ES-I3 (cell line): ENCODE measurements around the gene TTC28.
"Not testable (repeated sequence)": the region's sequence is repeated elsewhere in the genome, so short reads cannot be mapped to it uniquely, and the experiment has no call there.

Experiments used
- H3K36me3 ChIP-seq: 2 replicates; pipeline ENCODE4 v1.6.1; 2013; ENCODE audit warnings: mild to moderate bottlenecking, low read length, control low read depth, moderate library complexity; ENCODE audit not compliant: insufficient read depth
- H3K4me1 ChIP-seq: 2 replicates; pipeline ENCODE4 v1.6.1; 2013; ENCODE audit warnings: mild to moderate bottlenecking, control low read depth, low read length; ENCODE audit not compliant: insufficient read depth
- H3K9ac ChIP-seq: 2 replicates; pipeline ENCODE4 v1.6.1; 2013; ENCODE audit warnings: low read depth, mild to moderate bottlenecking, low read length, moderate library complexity
- H3K9me3 ChIP-seq: 2 replicates; pipeline ENCODE4 v1.6.1; 2013; ENCODE audit warnings: mild to moderate bottlenecking, low read length, moderate library complexity; ENCODE audit not compliant: control insufficient read depth, insufficient read depth

TTC28 gene

GRCh38 chr22:28105413-28105812 lies 574.2 kb downstream of the TTC28 start:
- H3K4me1 ChIP-seq, result 0 out of 2 replicates have a peak, but pooled peaks cover 4% of the 10 kb centered on the region
- no peak overlapping the region for H3K9ac ChIP-seq
- H3K9me3 ChIP-seq, result no peaks in the 10 kb centered on the region
- H3K36me3 ChIP-seq, result no peaks in the 10 kb centered on the region; the same call in 1 of the 2 replicates

GRCh38 chr22:28103596-28103995 lies 576.0 kb downstream of the TTC28 start:
- H3K36me3 ChIP-seq, result no peaks in the 10 kb centered on the region; the same call in 1 of the 2 replicates
- no peaks in the 10 kb centered on the region for H3K9me3 ChIP-seq
- H3K9ac ChIP-seq, result no peak overlapping the region
- 0 out of 2 replicates have a peak, but pooled peaks cover under 1% of the 10 kb centered on the region for H3K4me1 ChIP-seq

- Histone ChIP-seq H3K36me3 (no peaks in the 10 kb centered on the region; the same call in 1 of the 2 replicates), H3K9me3 (no peaks in the 10 kb centered on the region), H3K4me1 (no peaks in the 10 kb centered on the region), H3K9ac (no peak overlapping the region)
Measured at GRCh38 chr22:28102151-28102812, 577.4 kb downstream of the TTC28 start.

- Histone ChIP-seq H3K4me1 (no peaks in the 10 kb centered on the region), H3K9me3 (no peaks in the 10 kb centered on the region), H3K9ac (no peak overlapping the region), H3K36me3 (no peaks in the 10 kb centered on the region; the same call in 1 of the 2 replicates)
Measured at GRCh38 chr22:28097627-28098026, 582.0 kb downstream of the TTC28 start.

GRCh38 chr22:28096161-28096560 lies 583.5 kb downstream of the TTC28 start:
- H3K36me3 ChIP-seq, result no peaks in the 10 kb centered on the region
- H3K9ac ChIP-seq, result no peak overlapping the region
- no peaks in the 10 kb centered on the region for H3K4me1 ChIP-seq
- no peaks in the 10 kb centered on the region for H3K9me3 ChIP-seq

GRCh38 chr22:28095316-28096095 lies 584.1 kb downstream of the TTC28 start:
- no peaks in the 10 kb centered on the region for H3K36me3 ChIP-seq
- no peaks in the 10 kb centered on the region for H3K4me1 ChIP-seq
- no peaks in the 10 kb centered on the region for H3K9me3 ChIP-seq
- no peak overlapping the region for H3K9ac ChIP-seq

- Histone ChIP-seq H3K9ac (no peak overlapping the region), H3K9me3 (no peaks in the 10 kb centered on the region), H3K36me3 (no peaks in the 10 kb centered on the region)
Measured at GRCh38 chr22:28094771-28095170, 584.9 kb downstream of the TTC28 start.

GRCh38 chr22:28093711-28094110 lies 585.9 kb downstream of the TTC28 start:
- Histone ChIP-seq H3K9ac (no peak overlapping the region), H3K9me3 (no peaks in the 10 kb centered on the region), H3K4me1 (no peaks in the 10 kb centered on the region), H3K36me3 (no peaks in the 10 kb centered on the region)

More at GRCh38 chr22:28094771-28095170, 584.9 kb downstream of the TTC28 start:
- no peaks in the 10 kb centered on the region for H3K4me1 ChIP-seq

- Histone ChIP-seq H3K9me3 (no peaks in the 10 kb centered on the region), H3K4me1 (no peaks in the 10 kb centered on the region), H3K9ac (no peak overlapping the region), H3K36me3 (no peaks in the 10 kb centered on the region)
Measured at GRCh38 chr22:28091486-28091885, 588.2 kb downstream of the TTC28 start.

- not testable (repeated sequence) for H3K4me1 ChIP-seq, H3K36me3 ChIP-seq, H3K9ac ChIP-seq, H3K9me3 ChIP-seq
Measured at GRCh38 chr22:28089541-28089940, 590.1 kb downstream of the TTC28 start.

- Histone ChIP-seq H3K9me3 (no peaks in the 10 kb centered on the region), H3K4me1 (no peaks in the 10 kb centered on the region), H3K36me3 (no peaks in the 10 kb centered on the region), H3K9ac (no peak overlapping the region)
Measured at GRCh38 chr22:28077166-28077565, 602.5 kb downstream of the TTC28 start.

- Histone ChIP-seq H3K9ac (no peak overlapping the region), H3K9me3 (no peaks in the 10 kb centered on the region), H3K36me3 (no peaks in the 10 kb centered on the region), H3K4me1 (no peaks in the 10 kb centered on the region)
Measured at GRCh38 chr22:28075358-28075981, 604.2 kb downstream of the TTC28 start.

- Histone ChIP-seq H3K9me3 (no peaks in the 10 kb centered on the region), H3K9ac (no peak overlapping the region), H3K4me1 (no peaks in the 10 kb centered on the region), H3K36me3 (no peaks in the 10 kb centered on the region)
Measured at GRCh38 chr22:28074526-28074925, 605.1 kb downstream of the TTC28 start.

- Histone ChIP-seq H3K36me3 (no peaks in the 10 kb centered on the region), H3K9me3 (no peaks in the 10 kb centered on the region), H3K4me1 (no peaks in the 10 kb centered on the region), H3K9ac (no peak overlapping the region)
Measured at GRCh38 chr22:28072066-28072465, 607.6 kb downstream of the TTC28 start.

- no peaks in the 10 kb centered on the region for H3K36me3 ChIP-seq
- no peaks in the 10 kb centered on the region for H3K4me1 ChIP-seq
- H3K9ac ChIP-seq, result no peak overlapping the region
- no peaks in the 10 kb centered on the region for H3K9me3 ChIP-seq
Measured at GRCh38 chr22:28068826-28069225, 610.8 kb downstream of the TTC28 start.
